IMR-90 (cell line): ENCODE data around the gene ZDHHC19.

Experiments
- CEBPB ChIP-seq: IDR thresholded peaks from 2 replicates; pipeline ENCODE4 v1.6.1; 2012; ENCODE audit warnings: low read depth, low read length, improper control_type of control experiment
- CHD1 ChIP-seq: IDR thresholded peaks from 2 replicates; pipeline ENCODE4 v1.6.1; 2012; ENCODE audit warnings: low read depth, low read length, improper control_type of control experiment
- CTCF ChIP-seq: conservative IDR thresholded peaks from 2 replicates; pipeline ENCODE4 v1.5.1; 2012; ENCODE audit warnings: mild to moderate bottlenecking, low read depth, low read length, improper control_type of control experiment
- POLR2A ChIP-seq: IDR thresholded peaks from 2 replicates; pipeline ENCODE4 v1.6.1; 2012; ENCODE audit warnings: mild to moderate bottlenecking, low read depth, low read length
- RAD21 ChIP-seq: IDR thresholded peaks from 2 replicates; pipeline ENCODE4 v1.6.1; 2012; ENCODE audit warnings: low read length, improper control_type of control experiment
- RCOR1 ChIP-seq: IDR thresholded peaks from 2 replicates; pipeline ENCODE4 v1.6.1; 2012; ENCODE audit warnings: mild to moderate bottlenecking, low read length, improper control_type of control experiment; ENCODE audit not compliant: insufficient replicate concordance
- SMC3 ChIP-seq: fragments of 150-350 bp; IDR thresholded peaks from 2 replicates; pipeline ENCODE4 v1.6.1; 2016; ENCODE audit warnings: low read depth, mild to moderate bottlenecking, antibody characterized with exemption, low read length, moderate library complexity
- USF2 ChIP-seq: fragments of 150-350 bp; IDR thresholded peaks from 2 replicates; pipeline ENCODE4 v1.6.1; 2017; ENCODE audit warnings: mild to moderate bottlenecking, antibody characterized with exemption, low read length, low read depth

GRCh38 chr3:196162679-196163078, 48.5 kb downstream of the ZDHHC19 start:
- TF ChIP-seq POLR2A (no peak), CTCF (no peak), CEBPB (no peak), SMC3 (no peak), RAD21 (no peak), RCOR1 (no peak), USF2 (no peak), CHD1 (no peak)
